Endothelial cell of umbilical vein (primary cell): ENCODE results near the gene TMEM178B. TPM values are rescaled to one million over a fixed set of nuclear protein-coding genes. Genes with fewer than 3 reads are reported as not detected.

Experiments used
- BruUV-seq: library from RNA; stranded (reverse); fragments of 400-500 nt; replicated peaks from 2 replicates; lab custom pipeline; 2021; lab: Mats Ljungman, UMichigan
- CTCF ChIA-PET: fragments of 300-600, 350-600 bp; sonication (Branson Sonifier 250); formaldehyde crosslinking; loops from one replicate; lab custom pipeline; 2021; ENCODE audit warnings: antibody characterized with exemption, inconsistent platforms; lab: Charles Lee
- POLR2A ChIA-PET: fragments of 300-600, 350-600 bp; sonication (Branson Sonifier 250); formaldehyde crosslinking; loops from one replicate; lab custom pipeline; 2021; ENCODE audit warnings: antibody characterized with exemption, inconsistent platforms; lab: Charles Lee
- DNase-seq: peaks from one replicate; pipeline ENCODE4 v3.0.0-alpha.2; 2011; ENCODE audit warnings: low read depth, low spot score
- FAIRE-seq: peaks from 2 replicates; lab custom pipeline; 2011; peaks lifted over from hg19 to GRCh38; lab: Jason Lieb, UNC
- H2AFZ ChIP-seq: 2 replicates; pipeline ENCODE4 v1.6.0; 2012; ENCODE audit warnings: low read depth, low read length, control low read depth, inconsistent platforms
- H3K27ac ChIP-seq: 2 replicates; pipeline ENCODE4 v1.5.1; 2011; ENCODE audit warnings: low read depth, mild to moderate bottlenecking, control low read depth, low read length, moderate library complexity; ENCODE audit not compliant: insufficient read depth
- H3K27me3 ChIP-seq, 2 experiments: 2 replicates each; pipeline versions ENCODE4 v1.6.0 to v1.6.1; 2011; ENCODE audit warnings: low read length in 2 of 2, mixed read lengths in 1 of 2; ENCODE audit not compliant: control insufficient read depth in 2 of 2, insufficient read depth in 2 of 2
- H3K36me3 ChIP-seq, 2 experiments: 2 replicates in 1 of 2; 3 replicates in 1 of 2; pipeline ENCODE4 v1.5.1; 2011; ENCODE audit warnings: low read length in 2 of 2, mild to moderate bottlenecking in 1 of 2, moderate library complexity in 1 of 2; ENCODE audit not compliant: control insufficient read depth in 2 of 2, insufficient read depth in 2 of 2; ENCODE audit errors: extremely low read depth in 1 of 2
- H3K4me1 ChIP-seq: 3 replicates; pipeline ENCODE4 v1.5.1; 2011; ENCODE audit warnings: mild to moderate bottlenecking, low read length; ENCODE audit not compliant: control insufficient read depth, insufficient read depth; ENCODE audit errors: extremely low read depth
- H3K4me2 ChIP-seq: 2 replicates; pipeline ENCODE4 v1.6.1; 2011; ENCODE audit warnings: low read length, control low read depth, mixed read lengths; ENCODE audit not compliant: insufficient read depth
- H3K4me3 ChIP-seq, 3 experiments: fragments of 200-600 bp in 1 of 3; sonication (generic), shearing (Covaris generic) in 1 of 3; replicated peaks in 1 of 3; 2 replicates each; pipeline ENCODE4 v1.5.1; 2011 to 2016; ENCODE audit warnings: control low read depth in 3 of 3, low read length in 3 of 3, mild to moderate bottlenecking in 2 of 3, inconsistent platforms in 1 of 3, low read depth in 1 of 3, moderate library complexity in 1 of 3; ENCODE audit not compliant: insufficient read depth in 1 of 3
- H3K79me2 ChIP-seq: 2 replicates; pipeline ENCODE4 v1.6.0; 2012; ENCODE audit warnings: low read length, inconsistent platforms; ENCODE audit not compliant: control insufficient read depth, insufficient read depth
- H3K9ac ChIP-seq: replicated peaks from 2 replicates; pipeline ENCODE3; 2011; ENCODE audit warnings: low read length, control low read depth; ENCODE audit not compliant: insufficient read depth; ENCODE audit errors: extremely low read depth
- H3K9me1 ChIP-seq: replicated peaks from 3 replicates; pipeline ENCODE4 v1.6.0; 2011; ENCODE audit warnings: mild to moderate bottlenecking, low read length; ENCODE audit not compliant: control insufficient read depth, insufficient read depth; ENCODE audit errors: extremely low read depth
- H3K9me3 ChIP-seq: replicated peaks from 2 replicates; pipeline ENCODE4 v1.5.1; 2012; ENCODE audit warnings: low read length, inconsistent platforms; ENCODE audit not compliant: control insufficient read depth, insufficient read depth
- H4K20me1 ChIP-seq: replicated peaks from 2 replicates; pipeline ENCODE3; 2011; ENCODE audit warnings: mild to moderate bottlenecking, low read length; ENCODE audit not compliant: control insufficient read depth, insufficient read depth; ENCODE audit errors: extremely low read depth
- EZH2 ChIP-seq: IDR thresholded peaks from 2 replicates; pipeline ENCODE4 v1.6.1; 2012; ENCODE audit warnings: borderline replicate concordance, low read depth, mild to moderate bottlenecking, moderate library complexity, low read length, inconsistent platforms; ENCODE audit not compliant: severe bottlenecking
- FOS ChIP-seq: IDR thresholded peaks from 2 replicates; pipeline ENCODE4 v1.6.1; 2011; ENCODE audit warnings: mild to moderate bottlenecking, low read length, moderate library complexity, borderline replicate concordance; ENCODE audit not compliant: insufficient read depth
- GATA2 ChIP-seq: IDR thresholded peaks from 2 replicates; pipeline ENCODE4 v1.7.0; 2011; ENCODE audit warnings: low read depth, mild to moderate bottlenecking, moderate library complexity, mixed read lengths, low read length; ENCODE audit not compliant: insufficient read length, insufficient read depth
- JUN ChIP-seq: IDR thresholded peaks from 2 replicates; pipeline ENCODE4 v1.6.1; 2011; ENCODE audit warnings: borderline replicate concordance, low read depth; ENCODE audit not compliant: insufficient read length, insufficient read depth
- MAX ChIP-seq: IDR thresholded peaks from 2 replicates; pipeline ENCODE4 v1.6.1; 2011; ENCODE audit not compliant: insufficient read depth, insufficient read length
- MYC ChIP-seq: IDR thresholded peaks from one replicate; pipeline ENCODE4 v1.6.1; 2011; ENCODE audit warnings: mild to moderate bottlenecking, low read depth, low read length
- POLR2A ChIP-seq: IDR thresholded peaks from 2 replicates; pipeline ENCODE4 v1.6.1; 2012; ENCODE audit warnings: low read depth, mild to moderate bottlenecking, control low read depth, low read length
- POLR2AphosphoS5 ChIP-seq: IDR thresholded peaks from 2 replicates; pipeline ENCODE4 v1.6.1; 2012; ENCODE audit warnings: low read depth, mild to moderate bottlenecking, control low read depth, low read length, moderate library complexity; ENCODE audit not compliant: insufficient read depth
- dilution Hi-C: fragments of 300-500 bp; cut with MboI; formaldehyde crosslinking; loops from one replicate; pipeline ENCODE4 v1.15.0; 2019; ENCODE audit warnings: low sequenced_read_pairs; ENCODE audit not compliant: extremely low pct_ligation_motif_present
- intact Hi-C: fragments of 100-400 bp; cut with micrococcal nuclease; formaldehyde crosslinking; loops from one replicate; pipeline ENCODE4 v1.10.0; 2022
- polyA plus RNA-seq, 4 experiments: library from polyadenylated mRNA; depleted of rRNA in 3 of 4; stranded (reverse) in 3 of 4; unstranded in 1 of 4; fragments of >200 nt; gene quantifications; 2 replicates each; pipeline versions ENCODE4 v1.2.1 to v1.2.3, GENCODE V29; 2011 to 2012; ENCODE audit warnings: missing spikeins in 1 of 4
- total RNA-seq: library from RNA; stranded (reverse); gene quantifications from 2 replicates; pipeline ENCODE4 v1.2.3, GENCODE V29; 2021
- TF ChIP-seq, protein P1 (sequence below), 2 donors: IDR thresholded peaks; 1 replicate in 1 of 2; 2 replicates in 1 of 2; pipeline ENCODE4 v1.5.1; 2011; ENCODE audit warnings: low read length in 2 of 2, mild to moderate bottlenecking in 2 of 2, moderate library complexity in 2 of 2, control low read depth in 1 of 2, inconsistent platforms in 1 of 2, low read depth in 1 of 2; ENCODE audit not compliant: insufficient read depth in 1 of 2; ENCODE audit errors: extremely low read depth in 1 of 2

TMEM178B gene
- total and polyA plus RNA-seq, 2 donors (not counting 3 experiments of a cell fraction or from before 2014, with no cell fraction given): not detected

- H3K4me3 ChIP-seq: no peak overlapping the region
These were observed 165.8 kb downstream of the TMEM178B start for GRCh38 chr7:141239661-141240060.

More at GRCh38 chr7:141239661-141240060, 165.8 kb downstream of the TMEM178B start:
- Histone ChIP-seq H3K36me3 (no peaks in the 10 kb centered on the region), H3K9me3 (no peaks in the 10 kb centered on the region), H4K20me1 (no peaks in the 10 kb centered on the region), H3K4me2 (no peak overlapping the region), H3K4me1 (no peaks in the 10 kb centered on the region), H3K9ac (no peak overlapping the region), H3K79me2 (no peaks in the 10 kb centered on the region), H3K9me1 (no peaks in the 10 kb centered on the region), H3K27me3 (no peaks in the 10 kb centered on the region), H2AFZ (no peak overlapping the region), H3K27ac (no peak overlapping the region)
- no peak for FAIRE-seq
- ChIA-PET POLR2A (no interaction called here), CTCF (no interaction called here)
- TF ChIP-seq EZH2: no peak
- no peak for TF ChIP-seq POLR2A
- TF ChIP-seq FOS: no peak
- TF ChIP-seq POLR2AphosphoS5: no peak
- TF ChIP-seq, protein P1, sequence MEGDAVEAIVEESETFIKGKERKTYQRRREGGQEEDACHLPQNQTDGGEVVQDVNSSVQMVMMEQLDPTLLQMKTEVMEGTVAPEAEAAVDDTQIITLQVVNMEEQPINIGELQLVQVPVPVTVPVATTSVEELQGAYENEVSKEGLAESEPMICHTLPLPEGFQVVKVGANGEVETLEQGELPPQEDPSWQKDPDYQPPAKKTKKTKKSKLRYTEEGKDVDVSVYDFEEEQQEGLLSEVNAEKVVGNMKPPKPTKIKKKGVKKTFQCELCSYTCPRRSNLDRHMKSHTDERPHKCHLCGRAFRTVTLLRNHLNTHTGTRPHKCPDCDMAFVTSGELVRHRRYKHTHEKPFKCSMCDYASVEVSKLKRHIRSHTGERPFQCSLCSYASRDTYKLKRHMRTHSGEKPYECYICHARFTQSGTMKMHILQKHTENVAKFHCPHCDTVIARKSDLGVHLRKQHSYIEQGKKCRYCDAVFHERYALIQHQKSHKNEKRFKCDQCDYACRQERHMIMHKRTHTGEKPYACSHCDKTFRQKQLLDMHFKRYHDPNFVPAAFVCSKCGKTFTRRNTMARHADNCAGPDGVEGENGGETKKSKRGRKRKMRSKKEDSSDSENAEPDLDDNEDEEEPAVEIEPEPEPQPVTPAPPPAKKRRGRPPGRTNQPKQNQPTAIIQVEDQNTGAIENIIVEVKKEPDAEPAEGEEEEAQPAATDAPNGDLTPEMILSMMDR (IDR thresholded peaks at IDR 0.05; ENCODE audit: extremely low read depth in 1 of 2, insufficient read depth in 1 of 2, low read depth in 1 of 2, low read length in 2 of 2): no peak
- TF ChIP-seq MYC: no peak
- TF ChIP-seq GATA2: no peak
- no peak for TF ChIP-seq MAX
- no peak for TF ChIP-seq JUN
- BruUV-seq: no TSS peak
- intact Hi-C loops (no loop called here), dilution Hi-C loops (no loop called here)
- DNase-seq: no peak
